ENCODE results near the gene GJA3.

Gene GJA3

GRCh38 chr13:20101467-20102316 lies 59.2 kb downstream of the GJA3 start:
- FAIRE-seq (no peak), DNase-seq (ENCODE audit: insufficient read length, low spot score) (no peak)

DNA sequence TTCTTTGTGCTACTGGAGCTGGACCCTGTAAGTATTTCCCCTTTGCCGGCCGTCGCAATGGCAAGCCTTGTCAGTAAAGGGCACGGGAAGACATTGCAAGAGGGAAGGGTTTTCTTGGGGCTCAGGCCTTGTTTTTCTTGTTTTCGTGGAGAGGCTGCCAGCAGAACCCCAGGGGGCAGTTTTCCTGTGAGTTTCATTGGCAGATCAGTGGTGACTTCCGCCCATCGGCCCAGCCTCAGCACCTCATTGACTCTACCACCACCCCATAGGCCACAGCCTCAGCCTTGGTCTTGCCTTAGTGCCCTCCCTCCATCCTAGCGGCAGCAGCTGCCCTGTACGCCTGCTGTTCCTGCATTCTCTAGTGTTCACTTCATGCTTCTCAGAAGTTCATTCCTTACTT lies 61.5 kb downstream of the GJA3 start:
- FAIRE-seq (no peak), DNase-seq (ENCODE audit: insufficient read length, low spot score) (no peak)

GRCh38 chr13:20093951-20094350 lies 66.9 kb downstream of the GJA3 start:
- no peak for DNase-seq (ENCODE audit: insufficient read length, low spot score)
- no peak for FAIRE-seq

DNA sequence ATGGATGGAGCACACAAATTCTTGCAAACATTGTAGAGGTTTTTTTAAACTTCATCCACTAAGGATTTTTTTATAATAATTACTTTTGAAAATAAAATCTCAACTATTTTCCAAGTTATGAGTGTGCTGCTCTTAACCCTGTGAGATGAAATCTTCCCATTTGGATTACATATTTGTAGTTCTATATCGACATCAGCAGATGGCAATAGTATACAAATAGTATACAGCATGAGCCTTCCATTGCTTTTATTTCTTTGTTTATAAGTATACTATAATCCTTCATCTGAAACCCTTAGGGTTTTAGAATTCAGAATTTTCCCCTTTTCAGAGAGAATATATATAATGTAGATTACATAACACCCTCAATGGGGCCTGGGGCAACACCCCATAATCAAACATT lies 70.5 kb downstream of the GJA3 start:
- FAIRE-seq (no peak), DNase-seq (ENCODE audit: insufficient read length, low spot score) (no peak)
